Measurements from ENCODE around the gene CCHCR1. TPM values are rescaled to one million over a fixed set of nuclear protein-coding genes. Genes with fewer than 3 reads are reported as not detected.

The CCHCR1 gene, protein sequence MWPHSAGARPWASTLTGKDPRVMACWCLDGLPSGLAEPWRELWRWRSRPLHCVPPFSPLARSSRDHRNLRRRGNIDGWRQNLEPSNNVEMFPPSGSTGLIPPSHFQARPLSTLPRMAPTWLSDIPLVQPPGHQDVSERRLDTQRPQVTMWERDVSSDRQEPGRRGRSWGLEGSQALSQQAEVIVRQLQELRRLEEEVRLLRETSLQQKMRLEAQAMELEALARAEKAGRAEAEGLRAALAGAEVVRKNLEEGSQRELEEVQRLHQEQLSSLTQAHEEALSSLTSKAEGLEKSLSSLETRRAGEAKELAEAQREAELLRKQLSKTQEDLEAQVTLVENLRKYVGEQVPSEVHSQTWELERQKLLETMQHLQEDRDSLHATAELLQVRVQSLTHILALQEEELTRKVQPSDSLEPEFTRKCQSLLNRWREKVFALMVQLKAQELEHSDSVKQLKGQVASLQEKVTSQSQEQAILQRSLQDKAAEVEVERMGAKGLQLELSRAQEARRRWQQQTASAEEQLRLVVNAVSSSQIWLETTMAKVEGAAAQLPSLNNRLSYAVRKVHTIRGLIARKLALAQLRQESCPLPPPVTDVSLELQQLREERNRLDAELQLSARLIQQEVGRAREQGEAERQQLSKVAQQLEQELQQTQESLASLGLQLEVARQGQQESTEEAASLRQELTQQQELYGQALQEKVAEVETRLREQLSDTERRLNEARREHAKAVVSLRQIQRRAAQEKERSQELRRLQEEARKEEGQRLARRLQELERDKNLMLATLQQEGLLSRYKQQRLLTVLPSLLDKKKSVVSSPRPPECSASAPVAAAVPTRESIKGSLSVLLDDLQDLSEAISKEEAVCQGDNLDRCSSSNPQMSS
- 6.1 to 10.1 TPM (median 7.2 TPM) in 5 replicates for total RNA-seq (2022; extraction: Qiagen RNA extraction; ENCODE audit: low read depth)

GRCh38 chr6:31157513-31158139 lies at the start of gene CCHCR1:
TSS of gene CCHCR1 (minus strand) at chr6:31157802. CDS start at chr6:31157600, 202 bp downstream.

GRCh38 chr6:31170600-31170881 lies 12.9 kb upstream of the CCHCR1 start, which contains the start of gene POU5F1:
TSS of gene POU5F1 (minus strand) at chr6:31170682. CDS start at chr6:31170620, 62 bp downstream.

GRCh38 chr6:31158140-31158862 lies 699 bp upstream of the CCHCR1 start, which contains the start of gene TCF19:
TSS of gene TCF19 (plus strand) at chr6:31158589. CDS start at chr6:31159470, 881 bp downstream.

DNA sequence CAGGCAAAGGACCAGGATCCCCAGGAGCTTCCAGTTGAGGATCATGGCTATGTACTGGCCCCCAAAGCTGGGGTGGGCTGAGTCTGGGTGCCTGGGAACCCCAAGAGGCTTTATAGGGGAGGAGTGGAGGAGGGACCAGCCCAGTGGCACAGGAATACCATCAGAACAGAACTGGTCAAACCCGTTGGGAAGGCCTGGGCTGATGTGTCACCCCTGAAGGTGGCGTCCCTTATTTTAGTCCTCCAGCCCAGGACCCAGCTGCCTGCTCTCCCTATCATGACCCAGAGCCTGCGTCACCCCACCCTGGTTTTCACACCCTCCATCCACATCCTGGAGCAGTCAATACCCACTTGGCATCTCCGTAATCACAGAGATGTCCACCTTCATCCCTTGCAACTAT lies 18.6 kb downstream of the CCHCR1 start, which contains the start of gene PSORS1C2:
Gene PSORS1C2 (minus strand): TSS at position 85 of the 400 bp plus-strand sequence. CDS start 40 bp downstream, at position 45.

GRCh38 chr6:31120151-31120915 lies 37.3 kb downstream of the CCHCR1 start, which contains the start of gene CDSN:
TSS of gene CDSN (minus strand) at chr6:31120446. CDS start at chr6:31120419, 27 bp downstream.

DNA sequence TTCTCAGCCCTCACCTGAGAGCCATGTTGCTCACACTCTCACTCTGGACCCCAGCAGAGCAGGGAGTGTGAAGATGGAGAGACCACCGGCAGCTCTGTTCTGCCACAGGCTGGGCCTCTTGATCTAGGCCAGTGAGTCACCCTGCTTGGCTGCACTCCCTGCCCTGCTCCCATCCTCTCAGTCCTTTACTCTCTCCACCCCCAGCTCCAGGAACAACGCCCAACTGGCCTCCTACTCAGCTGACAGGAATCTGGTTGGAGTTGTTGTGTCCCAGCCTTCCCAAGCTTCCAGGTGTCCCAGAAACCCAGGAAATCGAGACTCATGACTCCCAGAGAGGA lies 43.1 kb downstream of the CCHCR1 start, which contains the start of gene PSORS1C1:
Gene PSORS1C1 (plus strand): TSS at position 260 of the 338 bp plus-strand sequence. CDS start 14,833 bp downstream, outside the sequence.

DNA sequence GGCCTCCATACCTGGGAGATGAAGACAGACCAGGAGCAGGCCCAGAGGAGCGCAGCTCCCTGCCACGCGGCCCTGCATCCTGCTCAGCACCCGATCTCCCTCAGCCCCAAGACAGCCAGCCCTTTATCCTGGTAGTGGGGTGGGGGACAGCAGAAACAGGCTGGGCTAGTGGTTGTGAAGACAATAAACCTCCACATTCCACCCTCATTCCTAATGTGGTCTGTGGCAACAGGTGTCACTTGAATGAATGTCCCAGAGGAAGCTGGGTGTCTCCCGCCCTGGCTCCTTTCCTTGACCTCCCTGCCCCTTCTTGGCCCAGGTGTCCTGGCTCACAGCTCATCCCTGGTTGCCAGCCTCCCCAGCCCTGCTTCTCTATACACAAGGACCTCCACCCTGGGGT lies 45.1 kb downstream of the CCHCR1 start, which contains the start of gene C6orf15:
Gene C6orf15 (minus strand): TSS at position 98 of the 400 bp plus-strand sequence. CDS start 20 bp downstream, at position 78.

Other genes with a start within 250 kb of the CCHCR1 start
- gene GTF2H4, start 249.6 kb downstream of the CCHCR1 start, total RNA-seq (2022; extraction: Qiagen RNA extraction; ENCODE audit: low read depth) = 15.2 to 23.2 TPM (median 17.3 TPM) in 5 replicates
- gene VARS2, start 243.6 kb downstream of the CCHCR1 start, total RNA-seq (2022; extraction: Qiagen RNA extraction; ENCODE audit: low read depth) = 9.4 to 14.7 TPM (median 13.7 TPM) in 5 replicates
- gene SFTA2, start 225.6 kb downstream of the CCHCR1 start, total RNA-seq (2022; extraction: Qiagen RNA extraction; ENCODE audit: low read depth) = not detected in 5 replicates
- gene MUCL3, start 216.8 kb downstream of the CCHCR1 start, total RNA-seq (2022; extraction: Qiagen RNA extraction; ENCODE audit: low read depth) = 0.08 to 0.17 TPM (median 0.10 TPM) in 5 replicates
- gene MUC21, start 174.1 kb downstream of the CCHCR1 start, total RNA-seq (2022; extraction: Qiagen RNA extraction; ENCODE audit: low read depth) = 0.05 TPM in 1 of 5 replicates, not detected in the others
- gene MUC22, start 147.3 kb downstream of the CCHCR1 start, total RNA-seq (2022; extraction: Qiagen RNA extraction; ENCODE audit: low read depth) = 0.02 TPM in 1 of 5 replicates, not detected in the others
- not detected in 5 replicates for gene C6orf15, start 45.2 kb downstream of the CCHCR1 start, total RNA-seq (2022; extraction: Qiagen RNA extraction; ENCODE audit: low read depth)
- gene PSORS1C1, start 43.0 kb downstream of the CCHCR1 start, total RNA-seq (2022; extraction: Qiagen RNA extraction; ENCODE audit: low read depth) = 3.7 to 5.9 TPM (median 4.5 TPM) in 5 replicates
- gene CDSN, start 37.4 kb downstream of the CCHCR1 start, total RNA-seq (2022; extraction: Qiagen RNA extraction; ENCODE audit: low read depth) = 0.11 TPM in 1 of 5 replicates, not detected in the others
- gene PSORS1C2, start 18.7 kb downstream of the CCHCR1 start, total RNA-seq (2022; extraction: Qiagen RNA extraction; ENCODE audit: low read depth) = not detected in 5 replicates
- gene TCF19, start 787 bp upstream of the CCHCR1 start, total RNA-seq (2022; extraction: Qiagen RNA extraction; ENCODE audit: low read depth) = 12.6 to 17.1 TPM (median 15.9 TPM) in 5 replicates
- gene POU5F1, start 12.9 kb upstream of the CCHCR1 start, total RNA-seq (2022; extraction: Qiagen RNA extraction; ENCODE audit: low read depth) = 7.3 to 11.6 TPM (median 9.2 TPM) in 5 replicates
- 36.3 to 55.7 TPM (median 52.6 TPM) in 5 replicates for gene HLA-C, start 114.3 kb upstream of the CCHCR1 start, total RNA-seq (2022; extraction: Qiagen RNA extraction; ENCODE audit: low read depth)
- gene HLA-B, start 199.4 kb upstream of the CCHCR1 start, total RNA-seq (2022; extraction: Qiagen RNA extraction; ENCODE audit: low read depth) = 23.1 to 30.8 TPM (median 29.5 TPM) in 5 replicates
- 27.0 to 30.6 TPM (median 27.8 TPM) in 5 replicates for gene MICA, start 245.8 kb upstream of the CCHCR1 start, total RNA-seq (2022; extraction: Qiagen RNA extraction; ENCODE audit: low read depth)

Measured in A549 treated with ZK216348 at 1 μM for 4 hours (cell line).